NK-92 treated with Interleukin-12 subunit alpha and Interleukin-12 subunit beta, amount 100 ng/mL, for 24 hours (cell line): Measurements from ENCODE around the gene PRSS53.
A peak's percentile ranks its signal among the peaks of the same experiment; 100 is the strongest.
"Not testable (repeated sequence)": the region's sequence is repeated elsewhere in the genome, so short reads cannot be mapped to it uniquely, and the experiment has no call there.

ENCODE experiments used
- DNase-seq: peaks from one replicate; lab custom pipeline; 2025; lab: John Stamatoyannopoulos, UW

Gene PRSS53

GRCh38 chr16:31117384-31118222 is 28.9 kb upstream of the PRSS53 start, which contains the start of gene KAT8:
Gene KAT8 (plus strand): TSS chr16:31117664. CDS start chr16:31117682, 18 bp downstream.
- DNase-seq: peak; percentile 97

GRCh38 chr16:31114468-31114867 is 25.7 kb upstream of the PRSS53 start:
- no peak for DNase-seq

GRCh38 chr16:31113121-31114120 is 24.7 kb upstream of the PRSS53 start:
- DNase-seq: no peak

GRCh38 chr16:31112711-31113110 is 24.0 kb upstream of the PRSS53 start:
- no peak for DNase-seq

GRCh38 chr16:31111881-31112466 is 23.2 kb upstream of the PRSS53 start:
- DNase-seq: no peak

GRCh38 chr16:31110106-31111034 is 21.6 kb upstream of the PRSS53 start:
- DNase-seq: no peak

GRCh38 chr16:31109622-31110021 is 20.9 kb upstream of the PRSS53 start:
- no peak for DNase-seq

GRCh38 chr16:31108794-31109558 is 20.2 kb upstream of the PRSS53 start:
- no peak for DNase-seq

- DNase-seq: peak; percentile 73
Measured at GRCh38 chr16:31108035-31108793, 19.5 kb upstream of the PRSS53 start, which contains the start of gene BCKDK. Gene BCKDK (plus strand): TSS chr16:31108386. CDS start chr16:31109224, 838 bp downstream.

GRCh38 chr16:31107465-31107867 is 18.7 kb upstream of the PRSS53 start:
- DNase-seq: no peak

GRCh38 chr16:31106509-31107464 is 18.0 kb upstream of the PRSS53 start:
- no peak for DNase-seq

- peak; percentile 63 for DNase-seq
Measured at GRCh38 chr16:31105677-31106213, 17.0 kb upstream of the PRSS53 start.

- not testable (repeated sequence) for DNase-seq
Measured at GRCh38 chr16:31100876-31101641, 12.3 kb upstream of the PRSS53 start.

GRCh38 chr16:31099860-31100638 is 11.3 kb upstream of the PRSS53 start:
- no peak for DNase-seq

GRCh38 chr16:31094424-31095120 is 5.8 kb upstream of the PRSS53 start, which contains the start of gene VKORC1:
Gene VKORC1 (minus strand): TSS chr16:31094797. CDS start chr16:31094729, 68 bp downstream.
- peak; percentile 82 for DNase-seq

GRCh38 chr16:31094088-31094423 is 5.3 kb upstream of the PRSS53 start:
- DNase-seq: no peak
